ENCODE measurements around the gene ZBTB25.

Gene ZBTB25

GRCh38 chr14:64422756-64423155, 80.9 kb downstream of the ZBTB25 start:
- no peak overlapping the region for H3K27ac ChIP-seq (ENCODE audit: low read length)
- H3K36me3 ChIP-seq (ENCODE audit: insufficient read depth, low read depth, low read length) = peaks cover 92% of the 10 kb centered on the region
- H3K9me3 ChIP-seq (ENCODE audit: insufficient read depth, low read depth, low read length) = no peaks in the 10 kb centered on the region
- no peak overlapping the region for H3K4me3 ChIP-seq (ENCODE audit: low read length)
- H3K4me1 ChIP-seq (ENCODE audit: insufficient read depth, low read length) = no peaks in the 10 kb centered on the region
- H3K9ac ChIP-seq (ENCODE audit: low read depth, low read length) = no peak overlapping the region
- H3K27me3 ChIP-seq (ENCODE audit: insufficient read depth, low read length) = no peaks in the 10 kb centered on the region

- H3K4me3 ChIP-seq (ENCODE audit: low read length) = no peak overlapping the region
Measured at GRCh38 chr14:64422005-64422404, 81.6 kb downstream of the ZBTB25 start.

GRCh38 chr14:64421166-64421565, 82.5 kb downstream of the ZBTB25 start:
- Histone ChIP-seq H3K4me1 (ENCODE audit: insufficient read depth, low read length) (no peaks in the 10 kb centered on the region), H3K36me3 (ENCODE audit: insufficient read depth, low read depth, low read length) (peaks cover 92% of the 10 kb centered on the region), H3K9ac (ENCODE audit: low read depth, low read length) (no peak overlapping the region), H3K27ac (ENCODE audit: low read length) (no peak overlapping the region), H3K27me3 (ENCODE audit: insufficient read depth, low read length) (no peaks in the 10 kb centered on the region), H3K4me3 (ENCODE audit: low read length) (no peak overlapping the region), H3K9me3 (ENCODE audit: insufficient read depth, low read depth, low read length) (no peaks in the 10 kb centered on the region)

More at GRCh38 chr14:64422005-64422404, 81.6 kb downstream of the ZBTB25 start:
- H3K9ac ChIP-seq (ENCODE audit: low read depth, low read length) = no peak overlapping the region
- H3K27me3 ChIP-seq (ENCODE audit: insufficient read depth, low read length) = no peaks in the 10 kb centered on the region
- peaks cover 92% of the 10 kb centered on the region for H3K36me3 ChIP-seq (ENCODE audit: insufficient read depth, low read depth, low read length)
- no peak overlapping the region for H3K27ac ChIP-seq (ENCODE audit: low read length)
- H3K4me1 ChIP-seq (ENCODE audit: insufficient read depth, low read length) = no peaks in the 10 kb centered on the region
- no peaks in the 10 kb centered on the region for H3K9me3 ChIP-seq (ENCODE audit: insufficient read depth, low read depth, low read length)

- Histone ChIP-seq H3K4me1 (ENCODE audit: insufficient read depth, low read length) (no peaks in the 10 kb centered on the region), H3K4me3 (ENCODE audit: low read length) (no peak overlapping the region), H3K9me3 (ENCODE audit: insufficient read depth, low read depth, low read length) (no peaks in the 10 kb centered on the region), H3K27ac (ENCODE audit: low read length) (no peak overlapping the region), H3K27me3 (ENCODE audit: insufficient read depth, low read length) (no peaks in the 10 kb centered on the region), H3K9ac (ENCODE audit: low read depth, low read length) (no peak overlapping the region), H3K36me3 (ENCODE audit: insufficient read depth, low read depth, low read length) (peaks cover 90% of the 10 kb centered on the region)
Measured at GRCh38 chr14:64419003-64419402, 84.6 kb downstream of the ZBTB25 start.

GRCh38 chr14:64417771-64418125, 85.9 kb downstream of the ZBTB25 start:
- Histone ChIP-seq H3K9me3 (ENCODE audit: insufficient read depth, low read depth, low read length) (no peaks in the 10 kb centered on the region), H3K36me3 (ENCODE audit: insufficient read depth, low read depth, low read length) (peaks cover 92% of the 10 kb centered on the region), H3K27ac (ENCODE audit: low read length) (no peak overlapping the region), H3K27me3 (ENCODE audit: insufficient read depth, low read length) (no peaks in the 10 kb centered on the region), H3K4me3 (ENCODE audit: low read length) (no peak overlapping the region), H3K4me1 (ENCODE audit: insufficient read depth, low read length) (no peaks in the 10 kb centered on the region), H3K9ac (ENCODE audit: low read depth, low read length) (no peak overlapping the region)

- no peaks in the 10 kb centered on the region for H3K4me1 ChIP-seq (ENCODE audit: insufficient read depth, low read length)
- no peak overlapping the region for H3K9ac ChIP-seq (ENCODE audit: low read depth, low read length)
- H3K4me3 ChIP-seq (ENCODE audit: low read length) = no peak overlapping the region
- no peak overlapping the region for H3K27ac ChIP-seq (ENCODE audit: low read length)
- H3K9me3 ChIP-seq (ENCODE audit: insufficient read depth, low read depth, low read length) = no peaks in the 10 kb centered on the region
- peaks cover 92% of the 10 kb centered on the region for H3K36me3 ChIP-seq (ENCODE audit: insufficient read depth, low read depth, low read length)
- H3K27me3 ChIP-seq (ENCODE audit: insufficient read depth, low read length) = no peaks in the 10 kb centered on the region
Measured at GRCh38 chr14:64417055-64417770, 86.4 kb downstream of the ZBTB25 start.

GRCh38 chr14:64416348-64416932, 87.2 kb downstream of the ZBTB25 start:
- H3K27me3 ChIP-seq (ENCODE audit: insufficient read depth, low read length) = no peaks in the 10 kb centered on the region
- H3K36me3 ChIP-seq (ENCODE audit: insufficient read depth, low read depth, low read length) = peaks cover 94% of the 10 kb centered on the region
- no peak overlapping the region for H3K27ac ChIP-seq (ENCODE audit: low read length)
- no peaks in the 10 kb centered on the region for H3K4me1 ChIP-seq (ENCODE audit: insufficient read depth, low read length)
- no peak overlapping the region for H3K9ac ChIP-seq (ENCODE audit: low read depth, low read length)
- H3K4me3 ChIP-seq (ENCODE audit: low read length) = no peak overlapping the region
- no peaks in the 10 kb centered on the region for H3K9me3 ChIP-seq (ENCODE audit: insufficient read depth, low read depth, low read length)

- Histone ChIP-seq H3K27ac (ENCODE audit: low read length) (no peak overlapping the region), H3K9me3 (ENCODE audit: insufficient read depth, low read depth, low read length) (no peaks in the 10 kb centered on the region), H3K36me3 (ENCODE audit: insufficient read depth, low read depth, low read length) (peaks cover 87% of the 10 kb centered on the region)
Measured at GRCh38 chr14:64412237-64412636, 91.4 kb downstream of the ZBTB25 start.

GRCh38 chr14:64411001-64411400, 92.6 kb downstream of the ZBTB25 start:
- peaks cover 82% of the 10 kb centered on the region for H3K36me3 ChIP-seq (ENCODE audit: insufficient read depth, low read depth, low read length)
- no peaks in the 10 kb centered on the region for H3K9me3 ChIP-seq (ENCODE audit: insufficient read depth, low read depth, low read length)
- no peak overlapping the region for H3K9ac ChIP-seq (ENCODE audit: low read depth, low read length)
- no peak overlapping the region for H3K4me3 ChIP-seq (ENCODE audit: low read length)
- no peaks in the 10 kb centered on the region for H3K4me1 ChIP-seq (ENCODE audit: insufficient read depth, low read length)
- H3K27ac ChIP-seq (ENCODE audit: low read length) = no peak overlapping the region
- H3K27me3 ChIP-seq (ENCODE audit: insufficient read depth, low read length) = no peaks in the 10 kb centered on the region

More at GRCh38 chr14:64412237-64412636, 91.4 kb downstream of the ZBTB25 start:
- Histone ChIP-seq H3K4me3 (ENCODE audit: low read length) (no peak overlapping the region), H3K4me1 (ENCODE audit: insufficient read depth, low read length) (no peaks in the 10 kb centered on the region), H3K27me3 (ENCODE audit: insufficient read depth, low read length) (no peaks in the 10 kb centered on the region), H3K9ac (ENCODE audit: low read depth, low read length) (no peak overlapping the region)

- Histone ChIP-seq H3K9ac (ENCODE audit: low read depth, low read length) (no peak overlapping the region), H3K4me1 (ENCODE audit: insufficient read depth, low read length) (no peaks in the 10 kb centered on the region), H3K36me3 (ENCODE audit: insufficient read depth, low read depth, low read length) (peaks cover 80% of the 10 kb centered on the region), H3K4me3 (ENCODE audit: low read length) (no peak overlapping the region), H3K27ac (ENCODE audit: low read length) (no peak overlapping the region), H3K27me3 (ENCODE audit: insufficient read depth, low read length) (no peaks in the 10 kb centered on the region), H3K9me3 (ENCODE audit: insufficient read depth, low read depth, low read length) (no peaks in the 10 kb centered on the region)
Measured at GRCh38 chr14:64410084-64410774, 93.4 kb downstream of the ZBTB25 start.

GRCh38 chr14:64409126-64409920, 94.3 kb downstream of the ZBTB25 start:
- H3K27ac ChIP-seq (ENCODE audit: low read length) = no peak overlapping the region
- H3K36me3 ChIP-seq (ENCODE audit: insufficient read depth, low read depth, low read length) = peaks cover 82% of the 10 kb centered on the region
- no peak overlapping the region for H3K9ac ChIP-seq (ENCODE audit: low read depth, low read length)

More at GRCh38 chr14:64409126-64409920, 94.3 kb downstream of the ZBTB25 start:
- no peak overlapping the region for H3K4me3 ChIP-seq (ENCODE audit: low read length)
- H3K4me1 ChIP-seq (ENCODE audit: insufficient read depth, low read length) = no peaks in the 10 kb centered on the region
- no peaks in the 10 kb centered on the region for H3K27me3 ChIP-seq (ENCODE audit: insufficient read depth, low read length)
- H3K9me3 ChIP-seq (ENCODE audit: insufficient read depth, low read depth, low read length) = no peaks in the 10 kb centered on the region

Measured in iPS-20b (cell line).